Iris pigment epithelial cell (primary cell): ENCODE measurements around the gene GNAQ.
"Not testable (repeated sequence)": the region's sequence is repeated elsewhere in the genome, so short reads cannot be mapped to it uniquely, and the experiment has no call there.

Experiments
- DNase-seq: peaks from one replicate; pipeline ENCODE4 v3.0.0-alpha.2; 2011; ENCODE audit warnings: low read depth

Gene GNAQ

DNA sequence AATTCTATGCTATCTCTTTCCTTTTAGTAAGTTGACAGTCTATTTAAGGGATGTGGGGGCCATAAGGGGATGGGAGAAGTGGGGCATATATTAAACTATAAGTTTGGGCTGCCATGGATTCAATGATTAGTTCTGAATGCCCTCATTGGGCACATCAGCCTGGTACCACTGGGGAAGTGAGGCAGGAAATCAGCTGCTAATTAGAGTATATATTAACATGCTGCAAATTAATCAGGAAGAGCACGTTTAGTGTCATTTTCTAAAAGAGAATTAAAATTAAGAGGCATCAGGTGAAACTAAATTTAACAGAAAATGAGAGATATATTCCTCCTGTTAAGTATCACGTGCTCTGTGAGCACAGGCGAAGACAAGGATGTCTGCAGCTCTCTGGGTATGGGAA lies 260.4 kb downstream of the GNAQ start:
- DNase-seq, result no peak

GRCh38 chr9:77770340-77770739 lies 261.3 kb downstream of the GNAQ start:
- DNase-seq, result no peak

DNA sequence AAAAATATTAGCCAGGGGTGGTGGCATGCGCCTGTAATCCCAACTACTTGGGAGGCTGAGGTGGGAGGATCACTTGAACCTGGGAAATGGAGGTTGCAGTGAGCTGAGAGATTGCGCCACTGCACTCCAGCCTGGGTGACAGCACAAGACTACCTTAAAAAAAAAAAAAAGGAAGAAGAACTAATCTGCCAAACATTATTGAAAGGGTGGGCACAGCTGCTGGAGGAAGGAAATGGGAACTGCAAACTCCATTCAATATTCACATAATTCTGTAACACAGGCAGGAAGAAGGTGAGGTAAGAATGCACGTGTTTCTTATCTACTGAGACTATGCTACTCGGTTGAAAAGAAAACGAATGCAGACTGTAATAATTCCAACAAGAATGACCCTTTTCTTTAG lies 262.4 kb downstream of the GNAQ start:
- no peak for DNase-seq

- DNase-seq, result no peak
These were observed 265.0 kb downstream of the GNAQ start for GRCh38 chr9:77766587-77766986.

- DNase-seq, result no peak
These were observed 265.8 kb downstream of the GNAQ start for GRCh38 chr9:77765781-77766259.

GRCh38 chr9:77764894-77765780 lies 266.5 kb downstream of the GNAQ start:
- peak; percentile 83 for DNase-seq

DNA sequence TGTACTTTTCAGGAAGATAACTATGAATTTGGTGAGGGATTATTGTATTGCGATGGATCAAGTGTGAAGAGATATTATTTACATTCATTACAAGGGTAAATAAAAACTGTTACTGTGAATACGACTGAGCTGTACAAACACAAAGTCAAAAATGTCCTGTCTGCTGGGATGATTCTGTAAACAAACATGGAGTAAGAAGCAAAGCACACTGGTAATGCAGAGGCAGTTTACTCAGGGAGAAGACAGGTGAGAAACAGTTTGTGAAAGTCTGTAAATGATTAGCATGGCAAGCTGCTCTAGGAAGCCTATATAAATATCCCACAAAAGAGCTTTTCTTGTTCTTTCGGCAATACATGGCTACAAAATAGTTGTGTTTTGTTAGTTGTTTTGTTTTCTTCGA lies 268.0 kb downstream of the GNAQ start:
- DNase-seq, result no peak

DNA sequence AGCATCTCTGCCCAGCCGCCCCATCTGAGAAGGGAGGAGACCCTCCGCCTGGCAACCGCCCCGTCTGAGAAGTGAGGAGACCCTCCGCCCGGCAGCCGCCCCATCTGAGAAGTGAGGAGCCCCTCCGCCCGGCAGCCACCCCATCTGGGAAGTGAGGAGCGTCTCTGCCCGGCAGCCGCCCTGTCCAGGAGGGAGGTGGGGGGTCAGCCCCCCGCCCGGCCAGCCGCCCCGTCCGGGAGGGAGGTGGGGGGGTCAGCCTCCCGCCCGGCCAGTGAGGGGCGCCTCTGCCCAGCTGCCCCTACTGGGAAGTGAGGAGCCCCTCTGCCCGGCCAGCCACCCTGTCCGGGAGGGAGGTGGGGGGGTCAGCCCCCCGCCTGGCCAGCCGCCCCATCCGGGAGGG lies 270.7 kb downstream of the GNAQ start:
- not testable (repeated sequence) for DNase-seq

- DNase-seq, result no peak
These were observed 272.2 kb downstream of the GNAQ start for GRCh38 chr9:77759391-77759790.

- DNase-seq, result no peak
These were observed 275.2 kb downstream of the GNAQ start for GRCh38 chr9:77756449-77756848.

GRCh38 chr9:77753180-77753579 lies 278.4 kb downstream of the GNAQ start:
- no peak for DNase-seq

- DNase-seq, result peak; percentile 98
These were observed 279.1 kb downstream of the GNAQ start for GRCh38 chr9:77752554-77752953.

GRCh38 chr9:77751341-77752091 lies 280.1 kb downstream of the GNAQ start:
- peak; percentile 87 for DNase-seq

DNA sequence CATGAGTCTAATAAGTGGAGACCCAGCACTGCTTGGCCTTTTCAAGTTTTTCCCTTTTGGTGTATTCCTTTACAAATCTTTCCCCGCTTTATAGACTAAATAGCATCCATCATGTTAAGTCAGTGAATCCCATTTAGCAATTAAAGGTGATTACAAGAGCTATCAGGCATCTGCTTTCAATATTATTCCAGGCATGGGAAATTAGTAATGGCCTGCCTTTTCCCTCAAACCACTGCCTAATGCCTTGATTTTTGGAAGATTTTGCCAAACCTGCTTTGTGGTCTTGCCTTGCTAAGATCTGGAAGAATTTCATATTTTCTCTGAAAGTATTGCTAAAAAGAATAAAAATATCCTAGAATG lies 280.6 kb downstream of the GNAQ start:
- no peak for DNase-seq

- peak; percentile 64 for DNase-seq
These were observed 281.3 kb downstream of the GNAQ start for GRCh38 chr9:77750284-77750683.

DNA sequence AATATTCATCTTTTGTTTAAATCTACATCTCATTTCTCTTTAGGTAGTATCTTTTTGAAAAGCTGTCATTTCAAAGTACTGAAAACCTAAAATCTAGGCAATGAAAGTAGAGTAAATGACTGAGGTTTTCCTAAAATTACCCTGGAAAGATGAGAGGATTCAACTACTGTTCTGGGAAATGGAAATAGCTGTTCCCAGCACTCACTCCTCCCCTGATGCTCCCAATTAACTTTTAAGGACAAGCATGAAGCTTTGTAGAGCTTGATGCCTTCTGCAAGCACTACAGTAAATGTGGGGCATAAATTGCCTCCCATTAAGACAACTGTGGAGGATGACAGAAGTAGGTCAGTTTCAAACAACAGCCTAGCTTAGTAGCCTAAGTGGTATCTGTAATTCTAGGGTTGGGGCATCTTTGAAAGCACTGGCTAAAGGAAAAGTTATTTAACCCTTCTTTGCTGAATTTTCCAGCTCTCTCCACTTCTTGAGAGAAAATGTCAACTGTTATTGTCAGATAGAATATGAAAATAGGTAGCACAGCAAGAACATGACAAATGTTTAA lies 283.3 kb downstream of the GNAQ start:
- DNase-seq, result no peak

DNA sequence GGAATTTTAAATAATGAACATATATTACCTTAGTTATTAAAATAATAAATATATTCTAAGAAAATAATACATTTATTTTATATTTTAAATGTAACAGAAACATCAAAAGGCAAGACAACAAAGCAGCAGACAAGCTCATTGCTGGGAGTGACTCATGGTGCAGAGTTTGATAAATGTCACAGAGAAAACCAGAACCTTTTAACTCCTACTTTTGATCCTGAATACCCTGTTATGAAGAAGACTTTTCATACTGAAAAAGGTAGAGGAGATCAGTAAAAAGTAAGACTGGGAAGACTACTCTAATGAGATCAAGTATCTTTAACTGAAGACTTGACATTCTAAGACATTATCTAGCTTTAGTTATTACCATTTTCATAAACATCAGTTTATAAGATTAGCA lies 284.4 kb downstream of the GNAQ start:
- DNase-seq, result peak; percentile 48

DNA sequence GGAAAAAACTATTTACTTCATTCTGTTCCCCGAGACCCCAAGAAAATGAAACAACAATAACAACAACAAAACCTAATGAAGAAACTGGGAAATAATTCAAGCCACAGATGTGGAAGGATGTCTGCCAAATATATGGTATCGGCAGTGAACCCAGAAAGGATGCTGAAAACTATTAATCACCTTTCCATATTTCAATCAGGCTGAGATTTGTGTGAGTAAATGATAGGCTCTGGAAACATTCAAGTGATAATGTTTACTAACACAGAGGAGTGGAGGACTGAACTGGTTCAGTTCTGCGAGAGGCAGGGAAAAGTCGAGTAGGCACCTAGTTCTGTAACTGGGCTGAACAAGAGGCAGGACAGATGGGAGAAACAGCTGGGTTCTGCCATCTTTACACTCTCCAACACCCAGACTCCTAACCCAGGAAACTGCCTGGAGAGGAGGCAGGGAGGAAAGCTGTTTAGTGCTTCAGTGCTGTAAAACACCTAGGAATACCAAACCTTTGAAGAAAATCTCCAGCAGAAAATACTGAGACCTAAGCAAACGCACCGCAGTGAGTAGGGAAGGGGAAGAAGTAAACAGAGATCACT lies 286.7 kb downstream of the GNAQ start:
- no peak for DNase-seq

DNA sequence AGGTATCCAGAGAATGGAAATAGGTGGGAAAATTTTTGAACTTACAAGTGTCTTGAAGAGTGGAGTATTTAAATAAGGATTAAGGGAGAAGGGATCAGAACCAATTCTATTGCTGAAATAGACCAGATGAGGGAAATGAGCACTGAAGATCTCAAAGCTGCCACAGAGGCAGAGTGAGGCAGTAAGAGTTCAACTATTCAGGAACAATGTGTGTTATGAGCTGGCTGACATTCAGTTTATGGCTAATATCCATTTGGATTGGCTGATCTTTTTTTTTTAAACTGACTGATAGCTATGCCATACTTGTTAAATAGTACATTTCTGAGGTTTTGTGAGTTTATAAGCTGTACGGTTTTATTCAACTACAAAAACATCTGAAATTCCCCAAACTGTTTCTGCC lies 288.2 kb downstream of the GNAQ start:
- DNase-seq, result peak; percentile 77

GRCh38 chr9:77738932-77739331 lies 292.7 kb downstream of the GNAQ start:
- DNase-seq, result no peak

- DNase-seq, result peak; percentile 35
These were observed 296.1 kb downstream of the GNAQ start for GRCh38 chr9:77735494-77735893.

DNA sequence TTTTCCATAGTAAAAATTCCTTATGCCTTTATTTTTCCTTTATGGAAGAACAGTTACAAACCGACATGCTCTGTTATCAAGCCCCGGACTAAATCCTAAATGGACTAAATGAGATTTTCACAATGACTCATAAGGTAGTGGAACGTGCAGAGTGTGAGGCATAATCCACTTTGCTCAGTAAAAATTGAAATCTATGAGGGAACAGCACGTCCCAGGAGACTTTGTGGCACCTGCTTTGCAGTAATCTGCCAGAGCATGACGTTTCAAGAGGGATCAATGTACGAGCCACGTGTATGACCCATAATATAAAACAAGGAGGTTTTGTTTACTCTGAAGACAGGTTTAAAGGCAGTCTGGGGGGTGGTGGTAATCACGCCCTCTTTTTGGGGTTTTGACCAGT lies 299.7 kb downstream of the GNAQ start:
- DNase-seq, result no peak
